ENCODE measurements around the gene JAG1.

The JAG1 gene

DNA sequence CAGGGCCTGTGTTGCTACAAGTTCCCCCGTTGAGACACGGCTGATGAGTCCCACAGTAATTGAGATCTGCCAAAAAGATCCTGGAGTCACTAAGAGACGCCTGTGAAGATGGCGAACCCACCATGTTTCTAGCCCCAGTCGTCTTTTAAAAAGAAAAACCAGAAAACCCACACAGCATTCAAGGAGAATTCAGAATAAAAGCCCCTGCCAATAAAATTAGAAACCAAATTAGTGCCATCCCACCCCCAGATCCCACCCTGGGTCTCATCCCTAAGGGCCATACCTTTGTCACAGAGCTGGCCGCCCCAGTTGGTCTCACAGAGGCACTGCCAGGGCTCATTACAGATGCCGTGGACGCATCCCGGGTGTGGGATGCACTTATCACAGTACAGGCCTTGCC, 21.6 kb downstream of the JAG1 start:
- no peak for DNase-seq

DNA sequence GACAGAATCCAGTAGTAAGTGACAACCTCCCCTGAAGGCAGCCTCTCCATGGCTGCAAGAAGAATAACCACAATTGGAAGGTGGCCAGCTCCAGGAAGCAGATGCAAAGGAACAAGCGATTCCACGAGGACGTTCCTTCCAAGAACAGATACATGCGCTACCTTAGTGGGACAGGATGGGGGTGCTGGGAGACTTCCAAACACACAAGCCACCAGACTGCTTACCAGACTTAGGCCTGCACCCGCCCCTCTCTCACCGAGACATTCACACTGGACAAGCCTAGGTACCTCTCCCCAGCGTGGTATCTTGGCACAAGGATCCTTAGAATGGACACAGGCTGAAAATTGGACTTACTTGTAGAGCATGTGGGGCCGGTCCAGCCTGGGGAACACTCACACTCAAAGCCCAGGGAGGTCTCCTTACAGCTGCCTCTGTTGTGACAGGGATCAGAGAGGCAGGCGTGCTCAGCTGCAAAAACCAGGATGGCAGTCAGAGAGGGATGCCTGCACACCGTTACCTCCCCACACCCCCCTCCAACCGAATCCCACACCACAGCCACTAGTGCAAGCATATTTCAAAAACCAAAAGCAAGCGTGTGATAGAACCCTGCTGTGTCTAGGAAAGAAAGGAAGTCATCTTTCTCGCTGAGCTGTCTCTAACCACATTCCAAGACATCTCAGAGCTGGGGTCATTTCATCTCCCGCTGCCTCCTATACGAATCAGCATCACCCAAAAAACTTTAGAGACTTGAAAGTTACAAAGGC, 22.4 kb downstream of the JAG1 start:
- DNase-seq = no peak

DNA sequence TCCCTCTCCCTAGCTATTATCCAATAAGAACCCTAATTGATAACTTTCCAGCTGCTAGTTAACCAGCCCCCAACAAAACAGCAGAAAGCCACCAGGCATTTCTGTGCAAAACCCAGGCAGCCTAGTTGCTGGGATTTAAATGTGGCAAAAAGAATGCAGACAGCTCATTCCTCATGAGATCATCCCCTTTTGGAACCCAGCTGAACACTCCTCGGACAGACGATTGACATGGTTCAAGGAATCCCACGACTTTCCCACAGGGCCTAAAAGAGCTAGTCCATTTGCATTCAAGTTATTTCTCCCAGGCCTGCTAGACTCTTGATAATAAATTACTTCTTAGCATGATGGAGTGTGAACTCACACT, 24.0 kb downstream of the JAG1 start:
- no peak for DNase-seq

DNA sequence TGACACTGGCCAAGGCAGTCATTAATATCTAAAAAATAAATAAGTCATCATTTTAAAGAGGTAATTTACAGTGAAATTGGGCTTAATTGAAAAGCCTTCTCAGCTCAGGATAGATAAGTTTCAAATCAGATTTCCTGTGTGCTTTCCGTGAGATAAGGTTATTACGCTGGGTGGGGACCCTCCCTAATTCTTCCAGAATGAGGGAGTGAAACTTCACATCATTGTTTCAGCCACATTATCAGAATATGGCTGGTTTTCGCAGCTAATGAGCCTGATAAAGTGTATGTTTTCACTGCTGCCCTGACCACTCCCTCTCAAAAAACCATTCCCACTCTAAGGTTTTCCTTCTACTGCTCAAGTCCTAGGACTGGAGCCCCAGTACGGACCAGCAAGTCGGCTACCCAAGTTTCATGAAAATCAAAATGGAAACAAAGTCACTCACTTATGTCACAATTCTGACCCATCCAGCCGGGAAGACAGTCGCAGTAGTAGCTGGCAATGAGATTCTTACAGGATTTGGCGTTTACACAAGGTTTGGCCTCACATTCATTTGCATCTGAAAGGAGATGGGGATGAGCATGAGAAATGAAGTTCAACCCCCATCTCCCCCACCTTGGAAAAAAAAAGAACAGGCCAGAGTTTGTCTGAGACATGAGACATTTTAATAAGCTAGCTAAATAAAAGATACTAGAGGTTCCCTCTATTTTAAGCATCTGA, 24.6 kb downstream of the JAG1 start:
- DNase-seq = no peak

DNA sequence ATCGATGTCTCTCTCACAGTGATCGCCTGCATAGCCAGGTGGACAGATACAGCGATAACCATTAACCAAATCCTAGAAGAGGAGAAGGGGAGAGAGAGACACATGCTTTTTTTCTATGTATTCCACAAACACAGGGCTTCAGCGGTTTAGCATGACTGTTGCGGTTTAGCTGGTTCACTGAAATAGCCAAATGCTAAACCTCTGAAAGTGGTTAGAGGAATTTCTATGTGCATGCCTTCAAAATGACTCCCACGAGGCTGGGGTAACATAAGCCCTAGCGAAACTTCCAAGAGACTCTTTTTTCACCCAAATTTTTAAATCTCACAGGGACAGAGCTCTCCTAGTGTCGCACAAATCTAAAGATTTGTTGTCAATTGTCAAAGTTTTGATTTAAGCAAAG, 25.1 kb downstream of the JAG1 start:
- no peak for DNase-seq

DNA sequence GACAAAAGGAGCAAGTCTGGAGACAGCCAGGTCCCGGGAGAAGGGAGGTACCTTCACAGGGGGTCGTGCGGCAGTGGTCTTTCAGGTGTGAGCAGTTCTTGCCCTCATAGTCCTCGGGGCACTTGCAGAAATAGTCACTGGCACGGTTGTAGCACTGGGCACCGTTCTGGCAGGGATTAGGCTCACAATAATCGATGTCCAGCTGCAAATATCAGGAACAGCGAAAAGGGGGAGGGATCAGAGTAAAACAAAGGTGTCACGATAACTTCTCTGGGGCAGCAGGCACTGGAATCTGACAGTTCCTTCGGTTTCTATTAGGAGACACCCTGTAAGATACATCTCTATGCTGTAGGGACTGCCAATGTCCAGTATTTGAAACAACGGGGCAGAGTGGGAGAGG, 25.9 kb downstream of the JAG1 start:
- no peak for DNase-seq

DNA sequence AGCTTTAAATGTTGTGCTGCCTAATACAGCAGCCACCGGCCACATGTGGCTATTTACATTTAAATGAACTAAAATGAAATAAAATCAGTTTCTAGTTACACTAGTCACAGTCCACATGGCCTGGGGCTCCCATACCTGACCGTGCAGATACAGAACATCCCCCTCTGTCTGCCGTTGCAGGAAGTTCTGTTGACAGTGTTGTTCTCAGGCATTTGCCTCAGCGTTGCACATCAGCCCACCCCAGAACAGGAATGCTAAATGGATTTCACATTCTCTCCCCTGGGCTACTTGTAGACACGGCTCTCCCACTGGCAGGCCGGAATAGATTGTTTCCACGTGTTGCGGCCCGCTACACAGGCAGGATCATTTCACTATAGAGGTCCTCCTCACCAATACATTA, 26.3 kb downstream of the JAG1 start:
- no peak for DNase-seq

DNA sequence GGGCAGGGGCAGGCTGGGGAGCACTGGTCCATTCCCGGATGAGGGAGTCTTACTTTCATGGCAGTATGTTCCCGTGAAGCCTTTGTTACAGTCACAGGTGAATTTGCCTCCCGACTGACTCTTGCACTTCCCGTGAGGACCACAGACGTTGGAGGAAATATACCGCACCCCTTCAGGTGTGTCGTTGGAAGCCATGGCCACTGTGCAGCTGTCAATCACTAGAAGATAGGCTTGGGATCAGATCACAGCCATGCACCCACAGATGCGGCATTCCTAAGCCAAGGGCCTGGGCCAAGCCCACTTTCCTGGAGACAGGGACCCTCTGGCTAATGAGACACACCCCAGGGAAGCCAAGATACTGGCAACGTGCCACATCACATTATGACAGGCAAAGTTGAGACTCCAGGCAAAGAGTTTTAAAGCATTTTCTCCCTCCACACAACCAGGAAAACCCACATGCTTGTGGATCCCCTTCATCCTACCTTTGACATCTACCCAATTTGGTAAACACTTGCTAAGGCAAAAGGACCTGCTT, 26.8 kb downstream of the JAG1 start:
- no peak for DNase-seq

DNA sequence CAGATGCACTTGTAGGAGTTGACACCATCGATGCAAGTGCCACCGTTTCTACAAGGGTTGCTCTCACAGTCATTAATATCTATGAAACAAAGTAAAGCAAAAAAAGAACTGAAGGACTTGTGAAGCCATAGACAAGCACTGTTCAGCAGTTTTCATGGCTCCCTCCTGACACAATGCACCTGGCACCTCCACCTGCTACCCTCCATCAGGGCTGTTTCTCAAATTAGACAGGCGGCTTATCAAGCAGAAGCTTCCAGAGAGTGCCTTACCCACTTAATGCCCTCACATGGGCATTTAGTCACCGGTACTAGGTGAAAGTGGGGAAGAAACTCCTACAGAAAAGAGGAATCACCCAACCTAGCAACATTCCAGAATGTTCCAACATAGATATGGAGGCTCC, 27.8 kb downstream of the JAG1 start:
- no peak for DNase-seq

DNA sequence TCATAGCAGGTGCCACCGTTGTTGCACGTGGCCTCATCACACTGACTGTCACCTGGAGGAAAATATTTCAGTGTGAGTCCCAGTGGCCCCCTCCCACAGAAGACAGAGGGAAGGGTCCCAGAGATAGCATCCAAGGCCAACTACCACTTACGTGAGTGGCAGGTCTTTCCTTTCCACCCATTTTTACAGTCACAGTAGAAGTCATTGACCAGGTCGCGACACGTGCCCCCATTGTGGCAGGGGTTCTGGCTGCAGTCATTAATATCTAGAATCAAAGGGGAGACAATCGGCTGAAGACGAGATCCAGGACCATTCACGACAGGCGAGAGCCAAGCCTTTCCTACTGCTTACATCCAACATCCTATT, 28.6 kb downstream of the JAG1 start:
- no peak for DNase-seq

DNA sequence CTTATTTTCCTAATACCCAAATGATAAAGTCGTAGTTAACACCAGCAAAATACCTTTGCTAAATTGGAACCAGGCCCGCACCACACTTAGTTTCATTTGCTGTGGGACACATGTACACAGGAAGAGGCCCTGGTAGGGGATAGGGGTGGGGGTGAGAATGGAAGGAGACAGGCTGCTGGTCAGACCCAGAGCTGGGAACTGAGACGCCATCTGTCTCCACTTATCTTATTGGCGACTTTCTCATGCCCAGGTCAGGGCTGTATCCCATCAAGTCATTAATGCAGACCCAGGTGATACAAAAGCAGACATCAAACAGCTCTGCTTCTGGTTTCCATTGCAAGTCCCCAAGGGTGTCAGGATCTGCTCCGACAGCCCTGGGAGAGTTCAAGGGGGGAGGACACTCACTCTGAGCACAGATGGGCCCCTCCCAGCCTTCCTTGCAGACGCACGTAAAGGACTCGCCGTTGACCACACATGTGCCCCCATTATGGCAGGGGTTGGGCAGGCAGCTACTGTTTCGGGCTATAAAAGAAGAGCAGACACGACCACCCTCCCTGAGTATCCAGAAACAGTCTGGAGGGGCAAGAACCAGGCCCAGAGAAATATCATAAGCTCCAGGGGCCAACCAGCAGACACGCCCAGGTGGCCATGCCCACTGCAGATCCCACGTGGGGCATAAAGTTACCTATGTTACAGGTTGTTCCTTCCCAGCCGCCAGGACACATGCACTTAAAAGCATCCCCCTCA, 29.2 kb downstream of the JAG1 start:
- DNase-seq = no peak

DNA sequence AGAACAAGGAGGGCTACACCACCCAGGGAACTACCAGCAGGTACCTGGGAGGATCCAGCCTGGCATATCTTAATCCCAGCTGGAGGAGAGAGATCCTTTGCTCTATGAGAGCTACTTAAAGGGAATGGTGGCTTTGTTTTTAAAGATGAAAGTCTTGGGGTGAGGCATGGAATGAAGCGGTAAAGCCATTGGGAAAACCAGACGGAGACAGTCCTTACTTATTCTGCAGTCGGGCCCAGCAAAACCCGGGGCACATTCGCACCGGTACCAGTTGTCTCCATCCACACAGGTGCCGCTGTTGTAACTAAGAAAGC, 30.3 kb downstream of the JAG1 start:
- no peak for DNase-seq

DNA sequence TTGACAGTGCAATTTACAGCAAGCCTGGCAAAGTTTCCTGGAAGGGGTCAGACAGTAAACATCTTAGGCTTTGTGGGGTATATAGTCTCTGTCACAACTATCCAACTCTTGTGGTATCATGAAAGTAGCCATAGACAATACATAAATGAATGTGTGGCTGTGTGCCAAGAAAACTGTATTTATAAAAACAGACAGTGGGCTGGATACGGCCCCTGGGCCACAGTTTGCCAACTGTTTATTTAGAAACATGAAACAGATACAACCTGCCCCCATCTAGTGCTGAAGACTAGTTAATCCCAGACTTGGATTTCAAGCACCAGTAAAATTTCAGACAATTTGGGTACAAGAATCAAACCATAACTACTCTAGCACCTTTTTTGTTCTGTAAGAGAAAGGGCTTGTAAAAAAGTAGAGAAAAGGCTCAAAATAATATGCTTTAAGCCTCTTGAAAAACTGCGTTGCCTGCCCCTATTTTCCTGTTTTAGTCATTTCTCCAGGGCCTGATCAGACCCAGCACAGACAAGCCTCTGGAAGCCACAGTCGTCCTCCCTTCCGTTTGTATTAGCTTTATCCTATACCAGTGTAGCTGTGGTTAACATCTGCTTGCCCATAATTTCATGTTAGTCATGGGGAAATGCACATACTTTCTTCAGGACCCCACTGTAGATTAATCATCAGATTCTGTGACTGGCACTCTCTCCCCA, 30.8 kb downstream of the JAG1 start:
- no peak for DNase-seq

DNA sequence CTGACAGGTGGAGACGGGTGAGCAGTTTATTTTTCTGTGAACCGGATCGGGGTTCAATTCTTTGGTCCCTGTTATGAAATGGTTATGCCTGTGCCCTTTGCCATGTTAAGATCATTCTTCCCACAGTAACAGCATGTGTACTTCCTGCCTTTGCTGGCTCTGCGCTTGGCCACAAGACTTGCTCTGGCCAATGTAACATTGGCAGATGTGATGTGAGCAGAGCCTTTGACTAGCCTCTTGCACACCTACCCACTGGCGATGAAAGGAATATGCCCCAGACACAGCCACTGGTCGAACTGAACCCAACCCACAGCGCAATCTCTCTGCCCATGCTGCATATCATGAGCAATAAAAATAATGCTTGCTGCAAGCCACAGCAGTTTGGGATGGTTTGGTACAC, 31.9 kb downstream of the JAG1 start:
- no peak for DNase-seq

DNA sequence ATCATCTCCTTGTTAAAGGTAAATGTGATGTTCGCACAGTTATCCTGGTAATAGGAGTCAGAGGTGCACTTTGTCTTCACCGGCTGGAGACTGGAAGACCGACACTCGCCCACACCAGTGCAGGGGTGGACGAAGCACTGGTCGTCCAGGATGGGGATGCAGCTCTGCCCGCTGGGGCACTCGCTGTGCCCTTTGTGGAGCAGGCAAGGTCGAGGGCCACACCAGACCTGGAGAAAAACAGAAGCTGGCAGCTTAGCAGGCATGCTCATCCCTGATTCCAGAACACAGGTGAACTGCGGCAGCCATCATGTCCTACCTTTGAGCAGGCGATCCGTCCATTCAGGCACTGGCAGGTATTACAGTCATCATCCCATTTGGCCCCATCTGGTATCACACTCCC, 32.3 kb downstream of the JAG1 start:
- DNase-seq = no peak

DNA sequence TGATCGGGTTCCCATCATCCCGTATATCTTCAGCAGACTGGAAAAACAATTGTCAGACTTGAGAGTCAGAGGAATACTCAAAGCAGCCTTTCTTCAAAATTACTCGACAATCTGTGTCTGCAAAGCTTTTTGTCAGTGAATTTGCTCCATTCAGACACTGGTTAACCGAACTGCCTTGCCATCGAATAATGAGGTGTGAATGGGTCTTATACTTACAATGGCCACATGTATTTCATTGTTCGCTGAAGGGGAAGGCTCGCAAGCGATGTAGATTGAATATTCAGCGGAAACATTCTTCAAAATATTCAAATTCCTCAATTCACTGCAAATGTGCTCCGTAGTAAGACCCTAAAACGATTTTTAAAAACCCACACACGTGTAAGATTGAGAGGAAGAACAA, 32.9 kb downstream of the JAG1 start:
- DNase-seq = no peak

DNA sequence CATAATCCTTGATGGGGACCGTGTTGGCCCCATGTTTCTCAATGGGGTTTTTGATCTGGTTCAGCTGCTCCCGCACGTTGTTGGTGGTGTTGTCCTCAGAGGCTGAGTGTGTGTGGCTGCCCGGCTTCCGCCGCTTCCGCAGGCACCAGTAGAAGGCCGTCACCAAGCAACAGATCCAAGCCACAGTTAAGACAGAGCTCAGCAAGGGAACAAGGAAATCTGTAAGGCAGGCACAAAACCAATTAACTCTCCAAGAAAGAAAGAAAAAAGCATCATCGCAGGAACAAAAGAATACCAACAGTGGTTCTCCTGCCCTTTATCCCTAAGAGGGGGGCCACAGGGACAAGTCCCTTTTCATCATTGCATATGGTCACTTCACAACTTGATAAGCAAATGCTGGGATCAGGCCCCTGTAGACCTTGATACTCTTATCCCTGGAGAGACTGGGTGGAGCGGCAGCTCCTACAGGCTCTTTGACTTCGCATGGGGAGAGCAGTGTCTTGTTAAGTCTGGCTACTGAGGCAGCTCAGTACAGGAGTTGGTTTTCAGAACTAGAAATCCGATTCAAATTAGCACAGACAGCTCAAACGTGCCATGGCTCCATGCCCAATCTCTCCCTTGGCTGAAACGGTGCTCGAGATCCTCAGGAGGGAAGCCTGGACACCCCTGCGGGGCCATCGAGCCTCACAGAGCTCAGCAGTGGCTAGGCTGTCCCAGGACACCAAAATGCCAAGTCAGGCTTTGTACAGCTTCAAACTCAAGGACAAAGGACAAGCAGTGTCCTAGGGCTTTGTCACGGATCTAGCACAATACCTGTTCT, 33.9 kb downstream of the JAG1 start:
- DNase-seq = no peak

DNA sequence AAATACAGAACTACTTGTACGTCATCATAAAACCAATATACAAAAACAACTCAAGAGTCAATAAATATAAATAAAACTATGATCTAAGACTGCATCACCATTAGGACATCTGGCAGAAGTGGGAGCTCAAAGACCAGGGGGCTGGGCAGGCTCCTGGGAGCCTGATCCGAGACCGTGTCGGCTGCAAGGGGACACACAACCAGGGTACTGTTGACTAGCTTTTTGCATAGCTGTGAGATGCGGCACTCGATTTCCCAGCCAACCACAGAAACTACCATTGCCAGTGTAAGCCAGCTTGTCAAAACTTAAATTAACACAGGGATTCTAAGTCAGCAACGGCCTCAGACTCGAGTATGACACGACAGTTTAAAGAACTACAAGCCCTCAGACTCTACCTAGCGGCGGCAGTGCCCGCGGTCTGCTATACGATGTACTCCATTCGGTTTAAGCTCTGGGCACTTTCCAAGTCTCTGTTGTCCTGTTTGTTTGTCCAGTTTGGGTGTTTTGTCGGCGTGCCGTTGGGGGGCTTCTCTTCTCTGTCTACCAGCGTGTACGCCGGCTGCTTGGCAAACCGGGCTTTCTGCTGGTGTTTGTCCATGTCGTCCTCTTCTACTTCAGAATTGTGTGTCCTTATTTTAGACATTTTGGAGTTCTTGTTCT, 34.6 kb downstream of the JAG1 start:
- DNase-seq = no peak

DNA sequence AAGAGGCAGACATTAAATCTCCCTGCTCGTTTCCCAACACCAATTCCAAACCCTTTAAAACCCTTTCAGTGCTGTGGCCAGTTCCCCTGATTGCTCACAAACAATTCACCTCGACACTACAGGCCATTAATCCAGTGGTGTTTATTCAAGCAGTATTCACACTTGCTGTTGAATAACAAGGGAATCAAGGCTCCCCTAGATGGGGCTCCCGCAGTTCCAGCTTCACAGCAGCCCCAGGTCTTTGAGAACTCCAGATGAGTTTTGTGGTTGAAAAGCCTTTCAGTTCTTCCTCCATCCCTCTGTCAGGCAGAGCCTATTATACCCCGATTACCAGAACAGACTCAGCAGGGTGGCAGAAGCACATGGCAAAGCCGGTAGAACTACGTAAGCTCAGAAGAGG, 36.2 kb downstream of the JAG1 start:
- DNase-seq = no peak

DNA sequence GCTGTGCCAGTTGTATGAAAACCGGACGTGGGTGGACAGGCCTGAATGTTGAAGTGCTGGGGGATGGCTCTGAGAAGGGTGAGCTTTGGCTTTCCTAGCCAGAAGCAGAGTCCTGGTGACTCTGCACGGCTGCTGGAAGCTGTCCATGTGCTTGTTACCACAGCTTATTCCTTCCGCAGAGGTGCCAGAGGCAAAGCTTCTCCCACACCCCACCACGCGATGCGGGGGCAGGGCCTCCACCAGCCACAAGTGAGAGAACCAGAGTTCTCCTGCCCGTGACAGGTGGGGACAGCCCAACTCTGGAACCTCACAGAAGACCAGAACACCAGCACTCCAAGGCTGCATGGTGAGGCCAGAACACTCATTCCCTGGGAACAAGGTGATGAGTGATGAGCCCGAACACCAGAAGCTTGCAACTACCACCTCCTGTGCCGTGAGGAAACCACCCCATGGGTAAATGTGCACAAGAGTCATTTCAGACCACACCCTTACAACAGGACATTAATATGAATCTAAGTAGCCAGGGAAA, 36.7 kb downstream of the JAG1 start:
- DNase-seq = no peak

DNA sequence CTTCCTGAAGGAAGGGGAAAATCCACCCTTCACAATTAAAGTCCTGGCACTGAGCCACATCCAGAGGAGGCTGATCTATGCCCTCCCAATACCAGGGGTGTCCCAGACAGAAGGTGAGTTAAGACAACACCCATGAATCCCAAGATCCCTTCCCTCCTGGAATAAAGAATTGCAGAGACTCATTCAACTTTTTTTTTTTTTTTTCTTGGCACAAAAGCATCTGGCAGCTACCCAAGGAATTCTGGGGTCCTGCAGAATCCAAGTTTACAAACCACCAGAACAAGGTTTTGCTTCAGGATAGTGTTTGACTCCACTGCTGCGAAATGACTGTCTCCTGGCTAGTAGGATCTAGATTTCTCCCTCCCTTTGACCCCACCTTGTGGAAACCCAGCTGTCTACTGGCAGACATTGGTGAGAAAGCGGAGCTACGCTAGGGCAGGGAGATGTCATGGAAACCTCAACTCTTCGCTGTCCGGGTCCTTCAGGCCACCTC, 37.4 kb downstream of the JAG1 start:
- no peak for DNase-seq
